Fibroblast of lung (primary cell): Measurements from ENCODE around the gene CEACAM20.

Experiments used
- EZH2 ChIP-seq: IDR thresholded peaks from 2 replicates; pipeline ENCODE4 v1.5.1; 2012; ENCODE audit warnings: low read length, control low read depth, mild to moderate bottlenecking; ENCODE audit errors: missing control alignments
- TF ChIP-seq, protein P1 (sequence below), 2 donors: IDR thresholded peaks in 1 of 2; conservative IDR thresholded peaks in 1 of 2; 1 replicate in 1 of 2; 2 replicates in 1 of 2; pipeline ENCODE4 v1.5.1; 2011 to 2012; ENCODE audit warnings: low read length in 2 of 2, control low read depth in 1 of 2, inconsistent platforms in 1 of 2, low read depth in 1 of 2, mild to moderate bottlenecking in 1 of 2

DNA sequence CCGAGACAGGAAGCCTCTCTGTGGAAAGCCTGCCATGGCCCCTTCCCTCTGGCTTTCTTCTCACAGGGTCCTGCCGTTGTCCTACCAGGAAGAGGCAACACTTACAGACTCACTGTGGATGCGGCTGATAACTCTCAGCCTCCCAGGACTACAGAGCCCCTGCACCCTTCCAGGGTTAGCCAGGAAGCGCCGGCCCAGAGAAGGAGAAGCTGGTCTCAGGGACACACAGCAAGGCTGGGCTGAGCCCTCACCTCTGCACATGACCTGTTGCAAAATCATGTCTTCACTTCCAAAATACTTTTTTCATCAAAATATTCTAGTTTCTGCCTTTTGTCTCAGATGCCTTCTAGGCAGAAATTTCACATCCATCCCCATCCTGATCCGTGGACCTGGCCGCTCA, 1.9 kb downstream of the CEACAM20 start:
- TF ChIP-seq, protein P1, sequence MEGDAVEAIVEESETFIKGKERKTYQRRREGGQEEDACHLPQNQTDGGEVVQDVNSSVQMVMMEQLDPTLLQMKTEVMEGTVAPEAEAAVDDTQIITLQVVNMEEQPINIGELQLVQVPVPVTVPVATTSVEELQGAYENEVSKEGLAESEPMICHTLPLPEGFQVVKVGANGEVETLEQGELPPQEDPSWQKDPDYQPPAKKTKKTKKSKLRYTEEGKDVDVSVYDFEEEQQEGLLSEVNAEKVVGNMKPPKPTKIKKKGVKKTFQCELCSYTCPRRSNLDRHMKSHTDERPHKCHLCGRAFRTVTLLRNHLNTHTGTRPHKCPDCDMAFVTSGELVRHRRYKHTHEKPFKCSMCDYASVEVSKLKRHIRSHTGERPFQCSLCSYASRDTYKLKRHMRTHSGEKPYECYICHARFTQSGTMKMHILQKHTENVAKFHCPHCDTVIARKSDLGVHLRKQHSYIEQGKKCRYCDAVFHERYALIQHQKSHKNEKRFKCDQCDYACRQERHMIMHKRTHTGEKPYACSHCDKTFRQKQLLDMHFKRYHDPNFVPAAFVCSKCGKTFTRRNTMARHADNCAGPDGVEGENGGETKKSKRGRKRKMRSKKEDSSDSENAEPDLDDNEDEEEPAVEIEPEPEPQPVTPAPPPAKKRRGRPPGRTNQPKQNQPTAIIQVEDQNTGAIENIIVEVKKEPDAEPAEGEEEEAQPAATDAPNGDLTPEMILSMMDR (conservative IDR thresholded peaks at IDR 0.05 in 1 of 2, IDR thresholded peaks at IDR 0.05 in 1 of 2; ENCODE audit: low read depth in 1 of 2, low read length in 2 of 2), result no peak
- TF ChIP-seq EZH2, result no peak
